ENCODE data around the gene COL27A1.
"Not testable (repeated sequence)": the region's sequence is repeated elsewhere in the genome, so short reads cannot be mapped to it uniquely, and the experiment has no call there.

COL27A1 gene

DNA sequence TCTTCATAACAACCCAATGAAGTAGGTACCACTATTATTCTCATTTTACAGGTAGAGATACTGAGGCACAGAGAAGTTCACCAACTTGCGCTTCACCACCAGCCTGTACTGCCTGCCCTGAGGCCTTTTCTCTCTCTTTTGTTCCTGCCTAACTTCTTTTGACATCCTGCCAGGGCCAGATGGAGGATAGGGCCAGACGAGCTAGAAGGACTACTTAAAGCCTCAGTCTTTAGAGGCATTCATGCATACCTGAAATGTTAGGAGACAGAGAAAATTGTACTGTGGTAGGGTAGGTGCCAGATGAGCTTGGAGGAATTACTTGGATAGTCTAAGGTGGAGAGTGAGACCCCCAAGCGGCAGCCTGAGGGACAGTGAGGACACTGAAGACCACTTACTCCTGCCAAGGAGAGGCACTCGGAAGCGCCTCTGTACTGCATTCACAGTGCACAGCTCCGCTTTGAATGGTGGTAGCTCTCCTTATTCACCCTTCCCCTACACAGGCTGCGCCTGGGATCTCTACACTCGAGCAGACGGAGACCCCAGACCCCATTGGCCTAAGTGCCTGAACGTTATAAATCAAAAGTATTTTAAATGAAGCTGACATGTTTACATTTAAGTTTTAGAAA, 161.4 kb downstream of the COL27A1 start:
- no peak for TF ChIP-seq CTCF (IDR thresholded peaks at IDR 0.05; ENCODE audit: borderline replicate concordance, insufficient read depth, low read depth, low read length)
- no peak overlapping the region for H3K4me3 ChIP-seq (ENCODE audit: low read depth, low read length)

GRCh38 chr9:114317665-114318357, 162.5 kb downstream of the COL27A1 start:
- no peak for TF ChIP-seq CTCF (IDR thresholded peaks at IDR 0.05; ENCODE audit: borderline replicate concordance, insufficient read depth, low read depth, low read length)
- no peak overlapping the region for H3K4me3 ChIP-seq (ENCODE audit: low read depth, low read length)

DNA sequence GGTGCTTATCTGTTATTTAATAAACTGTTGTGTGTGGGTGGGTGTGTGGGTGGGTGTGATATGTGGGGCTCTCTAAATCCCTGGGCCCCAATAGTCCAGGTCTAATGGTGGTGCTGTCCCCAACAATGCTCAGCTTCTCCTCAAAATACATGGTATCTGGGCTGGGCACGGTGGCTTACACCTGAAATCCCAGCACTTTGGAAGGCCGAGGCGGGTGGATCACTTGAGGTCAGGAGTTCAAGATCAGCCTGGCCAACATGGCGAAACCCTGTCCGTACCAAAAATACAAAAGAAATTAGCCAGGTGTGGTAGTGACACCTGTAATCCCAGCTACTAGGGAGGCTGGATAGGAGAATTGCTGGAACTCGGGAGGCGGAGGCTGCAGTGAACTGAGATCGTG, 163.1 kb downstream of the COL27A1 start:
- H3K4me3 ChIP-seq (ENCODE audit: low read depth, low read length): no peak overlapping the region
- no peak for TF ChIP-seq CTCF (IDR thresholded peaks at IDR 0.05; ENCODE audit: borderline replicate concordance, insufficient read depth, low read depth, low read length)

DNA sequence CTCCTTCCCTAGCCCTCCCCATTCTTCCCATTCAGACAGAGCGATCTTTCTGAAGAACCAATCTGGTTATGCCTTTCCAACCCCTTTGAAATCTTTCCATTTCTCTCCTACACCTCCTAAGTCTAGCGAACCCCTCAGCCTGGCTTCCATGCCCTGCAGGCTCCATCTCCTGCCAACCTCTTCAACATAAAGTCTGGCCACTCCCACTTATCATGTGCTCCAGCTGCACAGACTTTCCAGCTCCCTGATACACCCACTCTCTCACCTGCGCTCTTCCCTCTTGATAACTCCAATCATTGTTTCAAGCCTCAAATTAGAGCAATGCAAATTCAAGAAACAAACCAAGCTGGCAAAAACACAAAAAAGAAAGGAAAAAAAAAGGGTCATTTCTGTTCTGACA, 163.8 kb downstream of the COL27A1 start:
- no peak overlapping the region for H3K4me3 ChIP-seq (ENCODE audit: low read depth, low read length)
- no peak for TF ChIP-seq CTCF (IDR thresholded peaks at IDR 0.05; ENCODE audit: borderline replicate concordance, insufficient read depth, low read depth, low read length)

- not testable (repeated sequence) for H3K4me3 ChIP-seq (ENCODE audit: low read depth, low read length)
Measured at GRCh38 chr9:114320710-114321109, 165.4 kb downstream of the COL27A1 start.

DNA sequence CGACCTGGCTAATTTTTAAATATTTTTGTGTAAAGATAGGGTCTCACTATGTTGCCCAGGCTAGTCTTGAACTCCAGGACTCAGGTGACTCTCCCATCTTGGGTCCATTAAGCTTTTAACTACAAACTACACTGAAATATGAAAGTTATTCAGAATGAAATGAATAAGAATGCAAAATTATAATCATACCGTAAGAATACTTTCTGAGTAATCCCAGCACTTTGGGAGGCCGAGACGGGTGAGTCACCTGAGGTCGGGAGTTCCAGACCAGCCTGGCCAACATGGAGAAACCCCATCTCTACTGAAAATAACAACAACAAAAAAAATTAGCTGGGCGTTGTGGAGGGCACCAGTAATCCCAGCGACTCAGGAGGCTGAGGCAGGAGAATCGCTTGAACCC, 166.4 kb downstream of the COL27A1 start:
- TF ChIP-seq CTCF (IDR thresholded peaks at IDR 0.05; ENCODE audit: borderline replicate concordance, insufficient read depth, low read depth, low read length): no peak
- no peak overlapping the region for H3K4me3 ChIP-seq (ENCODE audit: low read depth, low read length)

- not testable (repeated sequence) for H3K4me3 ChIP-seq (ENCODE audit: low read depth, low read length)
Measured at GRCh38 chr9:114322160-114322818, 167.0 kb downstream of the COL27A1 start.

GRCh38 chr9:114322831-114323531, 167.6 kb downstream of the COL27A1 start, which contains the start of gene ORM1:
TSS of gene ORM1 (plus strand) at chr9:114323098. CDS start at chr9:114323134, 36 bp downstream.
- H3K4me3 ChIP-seq (ENCODE audit: low read depth, low read length): not testable (repeated sequence)

- not testable (repeated sequence) for H3K4me3 ChIP-seq (ENCODE audit: low read depth, low read length)
Measured at GRCh38 chr9:114323849-114324248, 168.5 kb downstream of the COL27A1 start.

Measured in GM12875 (cell line).